ENCODE measurements around the gene GOLGA8S.
"Not testable (repeated sequence)": the region's sequence is repeated elsewhere in the genome, so short reads cannot be mapped to it uniquely, and the experiment has no call there.

The GOLGA8S gene

GRCh38 chr15:23354448-23354847 lies at the start of gene GOLGA8S:
TSS of gene GOLGA8S (plus strand) at chr15:23354748. CDS start at chr15:23354810, 62 bp downstream.
- DNase-seq (ENCODE audit: low read depth), result not testable (repeated sequence)

- DNase-seq (ENCODE audit: low read depth), result not testable (repeated sequence)
Measured at GRCh38 chr15:23304805-23305204, 49.7 kb upstream of the GOLGA8S start.

GRCh38 chr15:23305921-23306320 lies 48.6 kb upstream of the GOLGA8S start:
- DNase-seq (ENCODE audit: low read depth), result not testable (repeated sequence)

GRCh38 chr15:23311233-23311632 lies 43.3 kb upstream of the GOLGA8S start:
- not testable (repeated sequence) for DNase-seq (ENCODE audit: low read depth)

GRCh38 chr15:23334096-23334495 lies 20.5 kb upstream of the GOLGA8S start, which contains the start of gene GOLGA6L26:
TSS of gene GOLGA6L26 (minus strand) at chr15:23334196. CDS start at chr15:23334135, 61 bp downstream.
- not testable (repeated sequence) for DNase-seq (ENCODE audit: low read depth)

- not testable (repeated sequence) for DNase-seq (ENCODE audit: low read depth)
Measured at GRCh38 chr15:23362622-23363021, 8.1 kb downstream of the GOLGA8S start.

GRCh38 chr15:23364261-23364660 lies 9.7 kb downstream of the GOLGA8S start:
- DNase-seq (ENCODE audit: low read depth), result not testable (repeated sequence)

- no peak for DNase-seq (ENCODE audit: low read depth)
Measured at GRCh38 chr15:23370578-23370977, 16.0 kb downstream of the GOLGA8S start.

GRCh38 chr15:23371134-23371533 lies 16.6 kb downstream of the GOLGA8S start:
- not testable (repeated sequence) for DNase-seq (ENCODE audit: low read depth)

GRCh38 chr15:23371868-23372267 lies 17.3 kb downstream of the GOLGA8S start:
- DNase-seq (ENCODE audit: low read depth), result not testable (repeated sequence)

- DNase-seq (ENCODE audit: low read depth), result no peak
Measured at GRCh38 chr15:23372284-23372683, 17.7 kb downstream of the GOLGA8S start.

GRCh38 chr15:23372891-23373600 lies 18.5 kb downstream of the GOLGA8S start:
- not testable (repeated sequence) for DNase-seq (ENCODE audit: low read depth)

GRCh38 chr15:23374226-23374625 lies 19.7 kb downstream of the GOLGA8S start:
- not testable (repeated sequence) for DNase-seq (ENCODE audit: low read depth)

- DNase-seq (ENCODE audit: low read depth), result not testable (repeated sequence)
Measured at GRCh38 chr15:23378946-23379345, 24.4 kb downstream of the GOLGA8S start.

GRCh38 chr15:23380700-23381099 lies 26.2 kb downstream of the GOLGA8S start:
- DNase-seq (ENCODE audit: low read depth), result not testable (repeated sequence)

- DNase-seq (ENCODE audit: low read depth), result not testable (repeated sequence)
Measured at GRCh38 chr15:23381192-23381591, 26.6 kb downstream of the GOLGA8S start.

- DNase-seq (ENCODE audit: low read depth), result no peak
Measured at GRCh38 chr15:23384371-23384770, 29.8 kb downstream of the GOLGA8S start.

- no peak for DNase-seq (ENCODE audit: low read depth)
Measured at GRCh38 chr15:23385886-23386430, 31.4 kb downstream of the GOLGA8S start.

GRCh38 chr15:23387621-23388190 lies 33.2 kb downstream of the GOLGA8S start:
- DNase-seq (ENCODE audit: low read depth), result no peak

GRCh38 chr15:23395030-23395692 lies 40.6 kb downstream of the GOLGA8S start:
- DNase-seq (ENCODE audit: low read depth), result no peak

GRCh38 chr15:23395832-23396231 lies 41.3 kb downstream of the GOLGA8S start:
- DNase-seq (ENCODE audit: low read depth), result no peak

- DNase-seq (ENCODE audit: low read depth), result no peak
Measured at GRCh38 chr15:23397779-23398178, 43.2 kb downstream of the GOLGA8S start.

GRCh38 chr15:23398357-23398756 lies 43.8 kb downstream of the GOLGA8S start:
- not testable (repeated sequence) for DNase-seq (ENCODE audit: low read depth)

All from stimulated activated CD8-positive, alpha-beta memory T cell treated with anti-CD3 and anti-CD28 coated beads, Interleukin-12 subunit alpha, Interleukin-12 subunit beta, amount 100 ng/mL, for 1 hour (primary cell).